H1 (cell line): ENCODE measurements around the gene ENO4. TPM values are rescaled to one million over a fixed set of nuclear protein-coding genes. Genes with fewer than 3 reads are reported as not detected.

Experiments used
- CTCF ChIA-PET: fragments of 300-600 bp; sonication (Branson Sonifier 250); formaldehyde crosslinking; loops from one replicate; lab custom pipeline; 2021; ENCODE audit not compliant: partially characterized antibody; lab: Charles Lee
- POLR2A ChIA-PET: fragments of 300-600 bp; sonication (Branson Sonifier 250); formaldehyde crosslinking; loops from one replicate; lab custom pipeline; 2021; ENCODE audit warnings: inconsistent platforms; ENCODE audit not compliant: partially characterized antibody; lab: Charles Lee
- DNase-seq, 2 experiments: peaks; one replicate each; pipeline versions ENCODE4 v3.0.0 to v3.0.0-alpha.2; 2010 to 2022; ENCODE audit warnings: low spot score in 2 of 2, low read depth in 1 of 2, mixed read lengths in 1 of 2
- FAIRE-seq: peaks from 2 replicates; lab custom pipeline; 2011; peaks lifted over from hg19 to GRCh38; lab: Jason Lieb, UNC
- H2AFZ ChIP-seq: 2 replicates; pipeline ENCODE4 v1.8.1; 2012; ENCODE audit warnings: low read length, inconsistent platforms
- H2AK5ac ChIP-seq: 2 replicates; pipeline ENCODE4 v1.6.1; 2013; ENCODE audit warnings: low read depth, low read length
- H2BK120ac ChIP-seq: replicated peaks from 2 replicates; pipeline ENCODE3; 2013; ENCODE audit warnings: low read depth, low read length, inconsistent platforms
- H2BK12ac ChIP-seq: 2 replicates; pipeline ENCODE4 v1.6.1; 2013; ENCODE audit warnings: low read depth, low read length
- H2BK15ac ChIP-seq: 2 replicates; pipeline ENCODE4 v1.6.1; 2013; ENCODE audit warnings: low read length
- H2BK20ac ChIP-seq: 2 replicates; pipeline ENCODE4 v1.6.1; 2013; ENCODE audit warnings: low read length
- H2BK5ac ChIP-seq: 2 replicates; pipeline ENCODE4 v1.6.1; 2013; ENCODE audit warnings: low read depth, low read length
- H3K14ac ChIP-seq: 2 replicates; pipeline ENCODE4 v1.6.1; 2013; ENCODE audit warnings: inconsistent platforms; ENCODE audit not compliant: insufficient read length
- H3K18ac ChIP-seq: 2 replicates; pipeline ENCODE4 v1.6.1; 2013; ENCODE audit warnings: low read length; ENCODE audit errors: extremely low read depth
- H3K23ac ChIP-seq: 2 replicates; pipeline ENCODE4 v1.6.1; 2013; ENCODE audit warnings: inconsistent platforms; ENCODE audit not compliant: insufficient read length
- H3K23me2 ChIP-seq: 2 replicates; pipeline ENCODE4 v1.6.1; 2013; ENCODE audit warnings: low read depth, low read length
- H3K27ac ChIP-seq: 2 replicates; pipeline ENCODE4 v1.6.1; 2011; ENCODE audit warnings: low read depth, low read length, inconsistent platforms
- H3K27me3 ChIP-seq, 4 experiments: replicated peaks in 1 of 4; 1 replicate in 1 of 4; 2 replicates in 3 of 4; pipeline versions ENCODE4 v1.6.1 to v1.8.1; 2011 to 2013; ENCODE audit warnings: low read length in 3 of 4, mild to moderate bottlenecking in 3 of 4, inconsistent platforms in 2 of 4, mixed read lengths in 2 of 4, moderate library complexity in 1 of 4; ENCODE audit not compliant: control insufficient read depth in 3 of 4, insufficient read depth in 3 of 4; ENCODE audit errors: extremely low read depth in 1 of 4
- H3K36me3 ChIP-seq, 4 experiments: 2 replicates each; pipeline versions ENCODE4 v1.6.1 to v1.8.1; 2011 to 2013; ENCODE audit warnings: mild to moderate bottlenecking in 4 of 4, low read length in 3 of 4, moderate library complexity in 2 of 4, control low read depth in 1 of 4, inconsistent platforms in 1 of 4; ENCODE audit not compliant: insufficient read depth in 4 of 4, control insufficient read depth in 2 of 4
- H3K4ac ChIP-seq: replicated peaks from 2 replicates; pipeline ENCODE3; 2013; ENCODE audit warnings: low read length, low read depth, mixed read lengths, inconsistent platforms; ENCODE audit not compliant: insufficient read length
- H3K4me1 ChIP-seq, 4 experiments: replicated peaks in 1 of 4; 1 replicate in 1 of 4; 2 replicates in 3 of 4; pipeline versions ENCODE4 v1.6.1 to v1.8.1; 2011 to 2013; ENCODE audit warnings: low read length in 3 of 4, inconsistent platforms in 2 of 4, mixed read lengths in 1 of 4; ENCODE audit not compliant: insufficient read depth in 4 of 4, control insufficient read depth in 3 of 4
- H3K4me2 ChIP-seq, 2 experiments: 2 replicates each; pipeline versions ENCODE4 v1.6.1 to v1.8.1; 2011 to 2013; ENCODE audit warnings: low read depth in 2 of 2, low read length in 2 of 2, control low read depth in 1 of 2, inconsistent platforms in 1 of 2, mild to moderate bottlenecking in 1 of 2; ENCODE audit not compliant: insufficient read depth in 1 of 2
- H3K4me3 ChIP-seq, 4 experiments: fragments of 200-600, 300-600 bp in 1 of 4; sonication (generic), shearing (Covaris generic), sonication (Bioruptor Twin) in 1 of 4; 2 replicates each; pipeline versions ENCODE4 v1.5.1 to v1.8.1; 2011 to 2016; ENCODE audit warnings: low read length in 4 of 4, low read depth in 3 of 4, control low read depth in 2 of 4, inconsistent platforms in 2 of 4, mild to moderate bottlenecking in 2 of 4, mixed read lengths in 1 of 4, moderate library complexity in 1 of 4; ENCODE audit not compliant: insufficient read depth in 2 of 4; ENCODE audit errors: extremely low read depth in 1 of 4
- H3K56ac ChIP-seq: replicated peaks from 2 replicates; pipeline ENCODE3; 2013; ENCODE audit warnings: low read depth, mild to moderate bottlenecking, mixed read lengths, low read length, inconsistent platforms; ENCODE audit not compliant: insufficient read length
- H3K79me1 ChIP-seq: 2 replicates; pipeline ENCODE4 v1.6.1; 2013; ENCODE audit warnings: low read depth, low read length, control low read depth
- H3K79me2 ChIP-seq, 2 experiments: 2 replicates each; pipeline versions ENCODE4 v1.6.1 to v1.8.1; 2012 to 2013; ENCODE audit warnings: low read length in 2 of 2, mild to moderate bottlenecking in 2 of 2, inconsistent platforms in 1 of 2; ENCODE audit not compliant: insufficient read depth in 2 of 2, control insufficient read depth in 1 of 2
- H3K9ac ChIP-seq, 4 experiments: replicated peaks in 1 of 4; 1 replicate in 1 of 4; 2 replicates in 3 of 4; pipeline versions ENCODE4 v1.6.1 to v1.8.1; 2011 to 2013; ENCODE audit warnings: low read depth in 3 of 4, low read length in 3 of 4, control low read depth in 2 of 4, mild to moderate bottlenecking in 2 of 4, moderate library complexity in 2 of 4, inconsistent platforms in 1 of 4; ENCODE audit errors: extremely low read depth in 1 of 4
- H3K9me3 ChIP-seq, 2 experiments: 2 replicates each; pipeline versions ENCODE4 v1.6.1 to v1.8.1; 2012 to 2013; ENCODE audit warnings: mild to moderate bottlenecking in 2 of 2, moderate library complexity in 2 of 2, control low read depth in 1 of 2, inconsistent platforms in 1 of 2, low read depth in 1 of 2, low read length in 1 of 2, mixed read lengths in 1 of 2; ENCODE audit not compliant: insufficient read depth in 2 of 2
- H4K20me1 ChIP-seq, 2 experiments: replicated peaks in 1 of 2; 2 replicates each; pipeline versions ENCODE3 to v1.8.1; 2011 to 2013; ENCODE audit warnings: inconsistent platforms in 2 of 2, low read length in 2 of 2, mild to moderate bottlenecking in 1 of 2; ENCODE audit not compliant: insufficient read depth in 2 of 2, control insufficient read depth in 1 of 2
- H4K5ac ChIP-seq: 2 replicates; pipeline ENCODE4 v1.6.1; 2013; ENCODE audit warnings: low read length, low read depth, mixed read lengths, inconsistent platforms; ENCODE audit not compliant: insufficient read length
- H4K8ac ChIP-seq: 2 replicates; pipeline ENCODE4 v1.8.0; 2013; ENCODE audit warnings: mild to moderate bottlenecking, moderate library complexity, low read length, inconsistent platforms; ENCODE audit not compliant: insufficient read depth; ENCODE audit errors: extremely low read depth
- H4K91ac ChIP-seq: replicated peaks from 2 replicates; pipeline ENCODE3; 2013; ENCODE audit warnings: low read length, mixed read lengths, inconsistent platforms; ENCODE audit not compliant: insufficient read length
- CBX8 ChIP-seq: fragments of 300-800, 300-1000 bp; sonication (generic); IDR thresholded peaks from 2 replicates; pipeline ENCODE4 v1.7.1; 2016; ENCODE audit warnings: low read depth, low read length, borderline replicate concordance
- CTBP2 ChIP-seq: IDR thresholded peaks from 2 replicates; pipeline ENCODE4 v1.7.0; 2011; ENCODE audit warnings: borderline replicate concordance, mild to moderate bottlenecking, moderate library complexity, mixed read lengths, low read length; ENCODE audit not compliant: insufficient read depth, insufficient read length
- EZH2 ChIP-seq: fragments of 200-600 bp; sonication (generic); IDR thresholded peaks from 2 replicates; pipeline ENCODE4 v1.7.1; 2012; ENCODE audit warnings: low read depth, mild to moderate bottlenecking, moderate library complexity, low read length, inconsistent platforms; ENCODE audit not compliant: severe bottlenecking
- TAF1 ChIP-seq: IDR thresholded peaks from 2 replicates; pipeline ENCODE4 v1.6.1; 2011; ENCODE audit warnings: mild to moderate bottlenecking, low read depth, low read length
- WGBS, 2 experiments: shearing (Covaris generic) in 1 of 2; methylation state at CpG; one replicate each; pipeline versions ENCODE4 v1.1.6 to v1.1.7; 2013 to 2015; ENCODE audit warnings: low lambda C conversion rate in 2 of 2, mixed read lengths in 2 of 2, inconsistent platforms in 1 of 2, low coverage in 1 of 2, missing lambda C conversion rate in 1 of 2; ENCODE audit not compliant: insufficient replicate concordance in 2 of 2, insufficient coverage in 1 of 2, insufficient read length in 1 of 2; ENCODE audit errors: extremely low coverage in 1 of 2, missing lambda C conversion rate in 1 of 2; 5-methylcytosine and 5-hydroxymethylcytosine counted together
- polyA plus RNA-seq, 7 experiments: library from polyadenylated mRNA; depleted of rRNA in 3 of 7; stranded (reverse) in 5 of 7; unstranded in 2 of 7; fragments of >200 nt in 5 of 7; fragments of 200-250 nt in 2 of 7; gene quantifications; 1 replicate in 5 of 7; 2 replicates in 1 of 7; 4 replicates in 1 of 7; pipeline versions ENCODE4 v1.2.1 to v1.2.3, GENCODE V29; 2011 to 2013; ENCODE audit warnings: missing spikeins in 2 of 7, mixed read lengths in 2 of 7
- total RNA-seq: library from RNA; stranded (reverse); fragmentation: NEBNext Ultra II Directional; extraction: Animal tissue kit (Norgen Biotek cat#: 25700); gene quantifications from 2 replicates; pipeline ENCODE4 v1.2.1, GENCODE V29; 2021

Gene ENO4
- total and polyA plus RNA-seq, 2 of the 8 experiments (the other 6 are each of a cell fraction or from before 2014, with no cell fraction given), result 0.77 TPM; not detected in 1

GRCh38 chr10:116852246-116852645 lies 2.9 kb downstream of the ENO4 start:
- Histone ChIP-seq H3K23me2 (peaks cover 14% of the 10 kb centered on the region), H3K9ac (no peak overlapping the region), H3K4ac (no peak overlapping the region), H3K14ac (no peak overlapping the region), H3K79me2 (no peaks in the 10 kb centered on the region), H3K56ac (no peak overlapping the region), H4K8ac (no peak overlapping the region), H4K5ac (no peak overlapping the region), H2BK20ac (no peak overlapping the region), H3K4me1 (peaks cover 6 to 17% (median 12%) of the 10 kb centered on the region in 4 experiments; a peak in 5 of 7 replicates), H3K27ac (no peak overlapping the region), H2AFZ (no peak overlapping the region), H3K4me2 (no peak overlapping the region), H2BK5ac (no peak overlapping the region), H3K4me3 (no peak overlapping the region), H3K79me1 (no peaks in the 10 kb centered on the region), H3K23ac (no peak overlapping the region), H4K91ac (no peak overlapping the region), H4K20me1 (no peaks in the 10 kb centered on the region), H2AK5ac (no peak overlapping the region), H2BK12ac (no peak overlapping the region), H3K36me3 (no peaks in the 10 kb centered on the region), H3K18ac (no peak overlapping the region), H3K27me3 (peaks cover 0 to 11% (median 2%) of the 10 kb centered on the region in 4 experiments; a peak in 2 of 7 replicates), H2BK120ac (no peak overlapping the region), H3K9me3 (no peaks in the 10 kb centered on the region), H2BK15ac (no peak overlapping the region)
- TF ChIP-seq EZH2 (no peak), CTBP2 (no peak), CBX8 (no peak), TAF1 (no peak)
- ChIA-PET CTCF (interaction anchor here (0.7 to 1.3 kb wide), 4 partner anchors 9 to 314 kb away, joined by 3 to 5 read pairs (median 3); no protein-coding TSS in a partner anchor), POLR2A (interaction anchor here (1.0 kb wide), 1 partner anchor 14 kb away, joined by 5 read pairs; no protein-coding TSS in a partner anchor)
- 88% methylated on average over 1 of the region's 1 CpG; no CpG with 5 or more reads in 1 of the 2 experiments for WGBS, 2 experiments
- DNase-seq (no peak), FAIRE-seq (no peak)
